Mammary epithelial cell (primary cell): ENCODE results near the gene GPHA2.

Experiments
- CTCF ChIP-seq, 2 donors: IDR thresholded peaks in 1 of 2; conservative IDR thresholded peaks in 1 of 2; 2 replicates each; pipeline ENCODE4 v1.5.1; 2011 to 2012; ENCODE audit warnings: inconsistent platforms in 2 of 2, low read length in 2 of 2, mild to moderate bottlenecking in 2 of 2, control low read depth in 1 of 2, low read depth in 1 of 2; ENCODE audit not compliant: insufficient read depth in 1 of 2; ENCODE audit errors: extremely low read depth in 1 of 2
- EZH2 ChIP-seq: IDR thresholded peaks from 2 replicates; pipeline ENCODE4 v1.6.1; 2012; ENCODE audit warnings: low read length, inconsistent platforms, borderline replicate concordance

- TF ChIP-seq EZH2: no peak
- TF ChIP-seq CTCF (conservative IDR thresholded peaks at IDR 0.05 in 1 of 2, IDR thresholded peaks at IDR 0.05 in 1 of 2; ENCODE audit: extremely low read depth in 1 of 2, insufficient read depth in 1 of 2, low read depth in 1 of 2, low read length in 2 of 2): no peak
These were observed 15.8 kb upstream of the GPHA2 start for GRCh38 chr11:64951529-64951928.
